Endothelial cell of hepatic sinusoid (primary cell): ENCODE data around the gene AEBP1.

Source experiments
- in situ Hi-C: cut with HindIII; loops from 2 replicates; pipeline ENCODE4 v1.10.0; 2017; ENCODE audit warnings: low sequenced_read_pairs

Gene AEBP1

GRCh38 chr7:44152971-44153947 lies 49.1 kb downstream of the AEBP1 start:
- in situ Hi-C loops, result no loop called here

- in situ Hi-C loops, result no loop called here
Observed at GRCh38 chr7:44153948-44154335, 49.8 kb downstream of the AEBP1 start.

GRCh38 chr7:44154703-44155102 lies 50.6 kb downstream of the AEBP1 start:
- in situ Hi-C loops, result loop anchor here (5.0 kb wide), 2 partner anchors 38 to 57 kb away; no protein-coding TSS in a partner anchor

GRCh38 chr7:44155191-44156185 lies 51.3 kb downstream of the AEBP1 start:
- in situ Hi-C loops, result loop anchor here (5.0 kb wide), 2 partner anchors 37 to 58 kb away; no protein-coding TSS in a partner anchor

GRCh38 chr7:44156453-44157010 lies 52.4 kb downstream of the AEBP1 start:
- in situ Hi-C loops, result loop anchor here (5.0 kb wide), 2 partner anchors 36 to 59 kb away; no protein-coding TSS in a partner anchor

- in situ Hi-C loops, result loop anchor here (5.0 kb wide), 2 partner anchors 35 to 60 kb away; no protein-coding TSS in a partner anchor
Observed at GRCh38 chr7:44157116-44158080, 53.3 kb downstream of the AEBP1 start.

- in situ Hi-C loops, result loop anchor here (5.0 kb wide), 2 partner anchors 34 to 61 kb away; no protein-coding TSS in a partner anchor
Observed at GRCh38 chr7:44158096-44158872, 54.1 kb downstream of the AEBP1 start.

GRCh38 chr7:44158873-44159631 lies 54.9 kb downstream of the AEBP1 start:
- in situ Hi-C loops, result loop anchor here (5.0 kb wide), 2 partner anchors 33 to 62 kb away; no protein-coding TSS in a partner anchor

- in situ Hi-C loops, result loop anchor here (5.0 kb wide), 2 partner anchors 32 to 63 kb away; no protein-coding TSS in a partner anchor
Observed at GRCh38 chr7:44159824-44160630, 55.9 kb downstream of the AEBP1 start.

GRCh38 chr7:44161371-44161770 lies 57.2 kb downstream of the AEBP1 start:
- in situ Hi-C loops, result no loop called here

GRCh38 chr7:44162179-44162578 lies 58.0 kb downstream of the AEBP1 start:
- in situ Hi-C loops, result no loop called here

GRCh38 chr7:44162785-44163395 lies 58.7 kb downstream of the AEBP1 start:
- in situ Hi-C loops, result no loop called here

- in situ Hi-C loops, result no loop called here
Observed at GRCh38 chr7:44163591-44163990, 59.4 kb downstream of the AEBP1 start.
